Tibial nerve (tissue), 4 donors: ENCODE measurements around the gene NEO1. TPM values are rescaled to one million over a fixed set of nuclear protein-coding genes. Genes with fewer than 3 reads are reported as not detected.
A peak's percentile ranks its signal among the peaks of the same experiment; 100 is the strongest.

Experiments used
- DNase-seq, 2 donors: peaks; one replicate each; pipeline ENCODE4 v3.0.0-alpha.2; 2019; ENCODE audit warnings: low spot score in 2 of 2
- H3K27ac ChIP-seq, 4 donors: fragments of 200-600 bp; sonication (generic) in 3 of 4; one replicate each; pipeline ENCODE4 v1.5.1; 2017 to 2019; ENCODE audit warnings: mild to moderate bottlenecking in 1 of 4
- H3K27me3 ChIP-seq, 2 donors: fragments of 200-600 bp; sonication (generic) in 1 of 2; one replicate each; pipeline versions ENCODE4 v1.5.1 to v1.6.0; 2017 to 2019
- H3K36me3 ChIP-seq, 3 donors: fragments of 200-600 bp; sonication (generic); one replicate each; pipeline ENCODE4 v1.5.1; 2018 to 2019
- H3K4me1 ChIP-seq, 4 donors: fragments of 200-600 bp; sonication (generic) in 3 of 4; one replicate each; pipeline ENCODE4 v1.5.1; 2017 to 2019
- H3K4me3 ChIP-seq, 4 donors: fragments of 200-600 bp; sonication (generic) in 3 of 4; one replicate each; pipeline ENCODE4 v1.5.1; 2017 to 2019; ENCODE audit warnings: mild to moderate bottlenecking in 1 of 4, moderate library complexity in 1 of 4
- H3K9me3 ChIP-seq, 4 donors: fragments of 200-600 bp; sonication (generic) in 3 of 4; one replicate each; pipeline ENCODE4 v1.5.1; 2017 to 2019
- CTCF ChIP-seq, 5 experiments: fragments of 200-600 bp in 3 of 5; fragments of 450-650 bp in 2 of 5; sonication (generic) in 3 of 5; IDR thresholded peaks; one replicate each; pipeline ENCODE4 v1.5.1; 2016 to 2019; ENCODE audit warnings: antibody characterized with exemption in 5 of 5, mild to moderate bottlenecking in 3 of 5, moderate library complexity in 2 of 5
- EP300 ChIP-seq, 2 donors: sonication (generic); formaldehyde crosslinking; IDR thresholded peaks; one replicate each; pipeline ENCODE4 v1.6.1; 2017; ENCODE audit warnings: antibody characterized with exemption in 2 of 2, mild to moderate bottlenecking in 1 of 2
- POLR2A ChIP-seq, 2 donors: fragments of 450-650 bp; IDR thresholded peaks; one replicate each; pipeline ENCODE4 v1.6.1; 2017; ENCODE audit warnings: antibody characterized with exemption in 2 of 2, mild to moderate bottlenecking in 2 of 2, moderate library complexity in 2 of 2
- WGBS, 2 donors: methylation state at CpG; one replicate each; pipeline ENCODE4 v1.1.5; 2018; 5-methylcytosine and 5-hydroxymethylcytosine counted together
- total RNA-seq, 4 donors: library from RNA; depleted of rRNA; stranded (reverse); fragments of >200 nt; gene quantifications; one replicate each; pipeline ENCODE4 v1.1.0, GENCODE V29; 2016

The NEO1 gene
- total RNA-seq, 4 donors from 2014 or later, result 18.6 to 48.3 (median 41.4) TPM

GRCh38 chr15:73081321-73081958 is 29.2 kb downstream of the NEO1 start:
- 35 to 36% methylated on average over 3 of the region's 3 CpGs for WGBS, 2 donors
- H3K27me3 ChIP-seq, result no peaks in the 10 kb centered on the region
- H3K27ac ChIP-seq, result no peak overlapping the region
- peaks cover 0 to 29% (median 0%) of the 10 kb centered on the region in 4 donors for H3K4me1 ChIP-seq
- peak; percentile 44 to 70 (median 59) for TF ChIP-seq CTCF (IDR thresholded peaks at IDR 0.05)
- TF ChIP-seq EP300 (IDR thresholded peaks at IDR 0.05), result no peak
- peak in 1 of 2 donors; percentile 48 for DNase-seq
- H3K4me3 ChIP-seq, result no peak overlapping the region
- no peaks in the 10 kb centered on the region for H3K36me3 ChIP-seq
- peaks cover 0 to 5% (median 0%) of the 10 kb centered on the region in 4 donors for H3K9me3 ChIP-seq

GRCh38 chr15:73082812-73083211 is 30.5 kb downstream of the NEO1 start:
- peaks cover 0 to 10% (median 0%) of the 10 kb centered on the region in 4 donors for H3K9me3 ChIP-seq
- H3K27ac ChIP-seq, result no peak overlapping the region
- H3K27me3 ChIP-seq, result no peaks in the 10 kb centered on the region
- no peak for TF ChIP-seq EP300 (IDR thresholded peaks at IDR 0.05)
- no peak for TF ChIP-seq CTCF (IDR thresholded peaks at IDR 0.05)
- no peak for TF ChIP-seq POLR2A (IDR thresholded peaks at IDR 0.05)
- H3K4me1 ChIP-seq, result peaks cover 0 to 24% (median 0%) of the 10 kb centered on the region in 4 donors
- DNase-seq, result no peak
- no peaks in the 10 kb centered on the region for H3K36me3 ChIP-seq
- WGBS, 2 donors, result 18 to 20% methylated on average over 2 of the region's 2 CpGs
- H3K4me3 ChIP-seq, result no peak overlapping the region

GRCh38 chr15:73087098-73087497 is 34.8 kb downstream of the NEO1 start:
- no peaks in the 10 kb centered on the region for H3K4me1 ChIP-seq
- H3K36me3 ChIP-seq, result no peaks in the 10 kb centered on the region
- no peak for DNase-seq
- H3K27ac ChIP-seq, result no peak overlapping the region
- H3K4me3 ChIP-seq, result no peak overlapping the region
- peaks cover 0 to 10% (median 0%) of the 10 kb centered on the region in 4 donors for H3K9me3 ChIP-seq
- TF ChIP-seq CTCF (IDR thresholded peaks at IDR 0.05), result no peak
- TF ChIP-seq POLR2A (IDR thresholded peaks at IDR 0.05), result no peak
- no peak for TF ChIP-seq EP300 (IDR thresholded peaks at IDR 0.05)
- H3K27me3 ChIP-seq, result no peaks in the 10 kb centered on the region

- H3K4me1 ChIP-seq, result no peaks in the 10 kb centered on the region
- 72 to 75% methylated on average over 3 of the region's 3 CpGs for WGBS, 2 donors
- no peak overlapping the region for H3K4me3 ChIP-seq
- no peaks in the 10 kb centered on the region for H3K27me3 ChIP-seq
- no peak overlapping the region for H3K27ac ChIP-seq
- no peaks in the 10 kb centered on the region for H3K36me3 ChIP-seq
- no peak for DNase-seq
- no peaks in the 10 kb centered on the region for H3K9me3 ChIP-seq
- no peak for TF ChIP-seq EP300 (IDR thresholded peaks at IDR 0.05)
- TF ChIP-seq CTCF (IDR thresholded peaks at IDR 0.05), result no peak
- no peak for TF ChIP-seq POLR2A (IDR thresholded peaks at IDR 0.05)
Measured at GRCh38 chr15:73105064-73105463, 52.8 kb downstream of the NEO1 start.

- no peak overlapping the region for H3K27ac ChIP-seq
- no peaks in the 10 kb centered on the region for H3K4me1 ChIP-seq
- no peak overlapping the region for H3K4me3 ChIP-seq
- no peaks in the 10 kb centered on the region for H3K9me3 ChIP-seq
- no peak for DNase-seq
- TF ChIP-seq EP300 (IDR thresholded peaks at IDR 0.05) (no peak), POLR2A (IDR thresholded peaks at IDR 0.05) (no peak), CTCF (IDR thresholded peaks at IDR 0.05) (no peak)
- WGBS, 2 donors, result 58 to 78% methylated on average over 4 of the region's 4 CpGs
- H3K27me3 ChIP-seq, result no peaks in the 10 kb centered on the region
- no peaks in the 10 kb centered on the region for H3K36me3 ChIP-seq
Measured at GRCh38 chr15:73108676-73109075, 56.4 kb downstream of the NEO1 start.
